IPS-15b (cell line): Measurements from ENCODE around the gene SPARC.

ENCODE experiments used
- H3K27me3 ChIP-seq: one replicate; pipeline ENCODE4 v1.6.1; 2013; ENCODE audit warnings: low read length; ENCODE audit not compliant: control insufficient read depth, insufficient read depth
- H3K36me3 ChIP-seq: one replicate; pipeline ENCODE4 v1.6.1; 2013; ENCODE audit warnings: low read length; ENCODE audit not compliant: control insufficient read depth, insufficient read depth
- H3K4me1 ChIP-seq: one replicate; pipeline ENCODE4 v1.6.1; 2013; ENCODE audit warnings: mild to moderate bottlenecking, low read length; ENCODE audit not compliant: control insufficient read depth, insufficient read depth
- H3K4me3 ChIP-seq: one replicate; pipeline ENCODE4 v1.5.1; 2013; ENCODE audit warnings: low read depth, low read length
- H3K9ac ChIP-seq: one replicate; pipeline ENCODE4 v1.6.1; 2013; ENCODE audit warnings: low read depth, mild to moderate bottlenecking, low read length
- H3K9me3 ChIP-seq: one replicate; pipeline ENCODE4 v1.6.1; 2013; ENCODE audit warnings: mild to moderate bottlenecking, low read length; ENCODE audit not compliant: control insufficient read depth, insufficient read depth

SPARC gene

GRCh38 chr5:151648089-151648488 lies 38.6 kb downstream of the SPARC start:
- Histone ChIP-seq H3K27me3 (peaks cover 2% of the 10 kb centered on the region), H3K4me1 (no peaks in the 10 kb centered on the region), H3K9me3 (no peaks in the 10 kb centered on the region), H3K4me3 (no peak overlapping the region), H3K9ac (no peak overlapping the region), H3K36me3 (no peaks in the 10 kb centered on the region)

- no peaks in the 10 kb centered on the region for H3K9me3 ChIP-seq
- H3K4me1 ChIP-seq = no peaks in the 10 kb centered on the region
- no peak overlapping the region for H3K4me3 ChIP-seq
- peaks cover 2% of the 10 kb centered on the region for H3K27me3 ChIP-seq
- no peak overlapping the region for H3K9ac ChIP-seq
- H3K36me3 ChIP-seq = no peaks in the 10 kb centered on the region
Observed at GRCh38 chr5:151647320-151647861, 39.3 kb downstream of the SPARC start.

- Histone ChIP-seq H3K9me3 (no peaks in the 10 kb centered on the region), H3K4me3 (no peak overlapping the region), H3K36me3 (no peaks in the 10 kb centered on the region), H3K4me1 (no peaks in the 10 kb centered on the region), H3K27me3 (peaks cover 2% of the 10 kb centered on the region), H3K9ac (no peak overlapping the region)
Observed at GRCh38 chr5:151646334-151646733, 40.4 kb downstream of the SPARC start.

GRCh38 chr5:151643388-151643787 lies 43.3 kb downstream of the SPARC start:
- H3K27me3 ChIP-seq = peaks cover 10% of the 10 kb centered on the region
- no peak overlapping the region for H3K9ac ChIP-seq
- H3K9me3 ChIP-seq = no peaks in the 10 kb centered on the region

GRCh38 chr5:151642472-151643140 lies 44.1 kb downstream of the SPARC start:
- H3K9me3 ChIP-seq = no peaks in the 10 kb centered on the region
- H3K36me3 ChIP-seq = no peaks in the 10 kb centered on the region
- H3K27me3 ChIP-seq = peaks cover 14% of the 10 kb centered on the region
- no peak overlapping the region for H3K4me3 ChIP-seq
- no peaks in the 10 kb centered on the region for H3K4me1 ChIP-seq
- H3K9ac ChIP-seq = no peak overlapping the region

More at GRCh38 chr5:151643388-151643787, 43.3 kb downstream of the SPARC start:
- no peak overlapping the region for H3K4me3 ChIP-seq
- no peaks in the 10 kb centered on the region for H3K36me3 ChIP-seq
- no peaks in the 10 kb centered on the region for H3K4me1 ChIP-seq

- Histone ChIP-seq H3K4me3 (no peak overlapping the region), H3K36me3 (no peaks in the 10 kb centered on the region), H3K9me3 (no peaks in the 10 kb centered on the region), H3K27me3 (peaks cover 15% of the 10 kb centered on the region), H3K4me1 (no peaks in the 10 kb centered on the region), H3K9ac (no peak overlapping the region)
Observed at GRCh38 chr5:151638619-151639018, 48.1 kb downstream of the SPARC start.

- no peaks in the 10 kb centered on the region for H3K36me3 ChIP-seq
- H3K4me1 ChIP-seq = no peaks in the 10 kb centered on the region
- no peak overlapping the region for H3K9ac ChIP-seq
- peaks cover 15% of the 10 kb centered on the region for H3K27me3 ChIP-seq
- no peaks in the 10 kb centered on the region for H3K9me3 ChIP-seq
- no peak overlapping the region for H3K4me3 ChIP-seq
Observed at GRCh38 chr5:151637676-151638075, 49.0 kb downstream of the SPARC start.

GRCh38 chr5:151633892-151634291 lies 52.8 kb downstream of the SPARC start:
- H3K36me3 ChIP-seq = no peaks in the 10 kb centered on the region
- no peaks in the 10 kb centered on the region for H3K9me3 ChIP-seq
- no peak overlapping the region for H3K9ac ChIP-seq
- H3K4me3 ChIP-seq = no peak overlapping the region
- no peaks in the 10 kb centered on the region for H3K4me1 ChIP-seq
- peaks cover 10% of the 10 kb centered on the region for H3K27me3 ChIP-seq

- Histone ChIP-seq H3K9ac (no peak overlapping the region), H3K27me3 (peaks cover 4% of the 10 kb centered on the region), H3K4me3 (no peak overlapping the region), H3K9me3 (no peaks in the 10 kb centered on the region), H3K36me3 (no peaks in the 10 kb centered on the region), H3K4me1 (no peaks in the 10 kb centered on the region)
Observed at GRCh38 chr5:151632941-151633340, 53.8 kb downstream of the SPARC start.

- H3K4me1 ChIP-seq = no peaks in the 10 kb centered on the region
- H3K27me3 ChIP-seq = peaks cover 4% of the 10 kb centered on the region
Observed at GRCh38 chr5:151632524-151632923, 54.2 kb downstream of the SPARC start.

GRCh38 chr5:151631941-151632340 lies 54.8 kb downstream of the SPARC start:
- H3K9ac ChIP-seq = no peak overlapping the region
- H3K36me3 ChIP-seq = no peaks in the 10 kb centered on the region
- H3K4me3 ChIP-seq = no peak overlapping the region
- peaks cover 4% of the 10 kb centered on the region for H3K27me3 ChIP-seq
- H3K4me1 ChIP-seq = no peaks in the 10 kb centered on the region
- H3K9me3 ChIP-seq = no peaks in the 10 kb centered on the region

More at GRCh38 chr5:151632524-151632923, 54.2 kb downstream of the SPARC start:
- Histone ChIP-seq H3K4me3 (no peak overlapping the region), H3K9me3 (no peaks in the 10 kb centered on the region), H3K9ac (no peak overlapping the region), H3K36me3 (no peaks in the 10 kb centered on the region)

- no peaks in the 10 kb centered on the region for H3K27me3 ChIP-seq
- H3K36me3 ChIP-seq = no peaks in the 10 kb centered on the region
Observed at GRCh38 chr5:151630088-151630487, 56.6 kb downstream of the SPARC start.

More at GRCh38 chr5:151630088-151630487, 56.6 kb downstream of the SPARC start:
- no peak overlapping the region for H3K9ac ChIP-seq
- no peak overlapping the region for H3K4me3 ChIP-seq
- no peaks in the 10 kb centered on the region for H3K9me3 ChIP-seq
- no peaks in the 10 kb centered on the region for H3K4me1 ChIP-seq
